Measurements from ENCODE around the gene SLC35C1.
"Not testable (repeated sequence)": the region's sequence is repeated elsewhere in the genome, so short reads cannot be mapped to it uniquely, and the experiment has no call there.

GRCh38 chr11:45808427-45808826 is 3.5 kb downstream of the SLC35C1 start:
- TF ChIP-seq CTCF (conservative IDR thresholded peaks at IDR 0.05); EZH2 (IDR thresholded peaks at IDR 0.05; ENCODE audit: low read depth): not testable (repeated sequence)
